HepG2 (cell line): ENCODE results near the gene BACH1.

Experiments
- EZH2 ChIP-seq: conservative IDR thresholded peaks from 2 replicates; pipeline ENCODE4 v1.6.1; 2012; ENCODE audit warnings: mild to moderate bottlenecking, low read depth, low read length, moderate library complexity
- IRF2 ChIP-seq: IDR thresholded peaks from 2 replicates; pipeline ENCODE4 v1.6.1; 2018; ENCODE audit warnings: missing genetic modification reagents, missing compliant biosample characterization
- MED8 ChIP-seq: sonication (generic); formaldehyde crosslinking; IDR thresholded peaks from 2 replicates; pipeline ENCODE4 v1.8.1; 2023; ENCODE audit warnings: mild to moderate bottlenecking, missing genetic modification reagents; ENCODE audit not compliant: insufficient replicate concordance
- RAD21 ChIP-seq: fragments of 450-650 bp; formaldehyde crosslinking; IDR thresholded peaks from 2 replicates; pipeline ENCODE4 v1.5.0; 2020; ENCODE audit warnings: mild to moderate bottlenecking
- SMAD3 ChIP-seq: sonication (generic); formaldehyde crosslinking; IDR thresholded peaks from 2 replicates; pipeline ENCODE4 v1.4.0; 2020; ENCODE audit warnings: missing genetic modification reagents
- TBP ChIP-seq: sonication (generic); formaldehyde crosslinking; IDR thresholded peaks from 2 replicates; pipeline ENCODE4 v1.5.0; 2020; ENCODE audit warnings: missing genetic modification reagents
- TEF ChIP-seq: sonication (generic); formaldehyde crosslinking; IDR thresholded peaks from 2 replicates; pipeline ENCODE4 v1.5.0; 2020; ENCODE audit warnings: missing genetic modification reagents
- ZFP62 ChIP-seq: sonication (generic); formaldehyde crosslinking; IDR thresholded peaks from 2 replicates; pipeline ENCODE4 v1.4.0; 2020; ENCODE audit warnings: missing genetic modification reagents
- ZNF589 ChIP-seq: sonication (generic); formaldehyde crosslinking; conservative IDR thresholded peaks from 2 replicates; pipeline ENCODE4 v1.8.0; 2022; ENCODE audit warnings: mild to moderate bottlenecking, moderate library complexity, missing genetic modification reagents
- ZNF839 ChIP-seq: sonication (generic); formaldehyde crosslinking; IDR thresholded peaks from 2 replicates; pipeline ENCODE4 v1.4.0; 2020; ENCODE audit warnings: missing genetic modification reagents, mild to moderate bottlenecking, borderline replicate concordance
- TF ChIP-seq, protein P1 (sequence below): sonication (generic); formaldehyde crosslinking; IDR thresholded peaks from 2 replicates; pipeline ENCODE4 v1.4.0; 2020; ENCODE audit warnings: missing genetic modification reagents

DNA sequence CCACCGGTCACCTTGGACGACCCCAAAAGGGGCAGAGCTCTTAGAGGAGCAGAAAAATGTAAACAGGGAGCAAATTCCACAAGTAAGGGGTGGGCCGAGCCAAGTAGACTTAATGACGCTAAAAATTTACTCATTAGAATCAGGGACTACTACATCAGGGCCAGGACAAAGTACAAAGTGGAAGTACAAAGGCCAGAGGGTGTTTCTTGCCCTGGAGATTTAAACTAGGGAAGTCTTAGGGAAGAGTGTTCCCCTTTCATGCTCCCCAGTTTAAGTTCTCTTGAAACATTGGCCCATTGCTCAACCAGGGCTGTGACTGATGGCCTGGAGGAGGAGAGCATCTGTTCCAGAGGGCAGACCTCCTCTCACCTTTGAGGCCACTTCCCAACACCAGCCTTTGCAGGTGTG, 48.6 kb downstream of the BACH1 start:
- no peak for TF ChIP-seq EZH2
- no peak for TF ChIP-seq ZNF589
- TF ChIP-seq MED8 (CRISPR knock-in tag): no peak
- TF ChIP-seq RAD21 (CRISPR knock-in tag): no peak
- no peak for TF ChIP-seq TBP (CRISPR knock-in tag)
- TF ChIP-seq TEF: no peak
- TF ChIP-seq ZNF839 (CRISPR knock-in tag): no peak
- TF ChIP-seq ZFP62 (CRISPR knock-in tag): no peak
- TF ChIP-seq, protein P1, sequence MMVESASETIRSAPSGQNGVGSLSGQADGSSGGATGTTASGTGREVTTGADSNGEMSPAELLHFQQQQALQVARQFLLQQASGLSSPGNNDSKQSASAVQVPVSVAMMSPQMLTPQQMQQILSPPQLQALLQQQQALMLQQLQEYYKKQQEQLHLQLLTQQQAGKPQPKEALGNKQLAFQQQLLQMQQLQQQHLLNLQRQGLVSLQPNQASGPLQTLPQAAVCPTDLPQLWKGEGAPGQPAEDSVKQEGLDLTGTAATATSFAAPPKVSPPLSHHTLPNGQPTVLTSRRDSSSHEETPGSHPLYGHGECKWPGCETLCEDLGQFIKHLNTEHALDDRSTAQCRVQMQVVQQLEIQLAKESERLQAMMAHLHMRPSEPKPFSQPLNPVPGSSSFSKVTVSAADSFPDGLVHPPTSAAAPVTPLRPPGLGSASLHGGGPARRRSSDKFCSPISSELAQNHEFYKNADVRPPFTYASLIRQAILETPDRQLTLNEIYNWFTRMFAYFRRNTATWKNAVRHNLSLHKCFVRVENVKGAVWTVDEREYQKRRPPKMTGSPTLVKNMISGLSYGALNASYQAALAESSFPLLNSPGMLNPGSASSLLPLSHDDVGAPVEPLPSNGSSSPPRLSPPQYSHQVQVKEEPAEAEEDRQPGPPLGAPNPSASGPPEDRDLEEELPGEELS (CRISPR knock-in tag): no peak
- TF ChIP-seq SMAD3 (CRISPR knock-in tag): no peak
- TF ChIP-seq IRF2 (CRISPR knock-in tag): no peak
